GM23338 (cell line): Measurements from ENCODE around the gene CACNA2D4. TPM values are rescaled to one million over a fixed set of nuclear protein-coding genes. Genes with fewer than 3 reads are reported as not detected.

Source experiments
- ATAC-seq: fragments of 200-7000 bp; cut with Tn5 transposase; 3 replicates; pipeline ENCODE4 v1.9.1; 2020
- DNase-seq: peaks from one replicate; pipeline ENCODE4 v3.0.0-alpha.2; 2015; ENCODE audit warnings: low spot score
- H2AFZ ChIP-seq: fragments of 200-600 bp; sonication (generic); 2 replicates; pipeline ENCODE4 v1.8.0; 2016; ENCODE audit warnings: antibody characterized with exemption, mild to moderate bottlenecking, moderate library complexity
- H3F3A ChIP-seq: fragments of 200-600 bp; sonication (generic); replicated peaks from 2 replicates; pipeline ENCODE4 v1.8.0; 2017; ENCODE audit warnings: antibody characterized with exemption, mixed run types, low read depth
- H3K27ac ChIP-seq: fragments of 200-600 bp; sonication (generic); 2 replicates; pipeline ENCODE4 v1.6.1; 2016; ENCODE audit warnings: low read depth
- H3K27me3 ChIP-seq: fragments of 200-600 bp; sonication (generic); 2 replicates; pipeline ENCODE4 v1.8.0; 2016; ENCODE audit warnings: mild to moderate bottlenecking, mixed run types, moderate library complexity; ENCODE audit not compliant: insufficient read depth
- H3K36me3 ChIP-seq: fragments of 200-600 bp; sonication (generic); 2 replicates; pipeline ENCODE4 v1.8.0; 2016; ENCODE audit warnings: mild to moderate bottlenecking; ENCODE audit not compliant: insufficient read depth
- H3K4me1 ChIP-seq: fragments of 200-600 bp; sonication (generic); 2 replicates; pipeline ENCODE4 v1.8.0; 2016; ENCODE audit warnings: mild to moderate bottlenecking, moderate library complexity; ENCODE audit not compliant: insufficient read depth
- H3K4me2 ChIP-seq: fragments of 200-600 bp; sonication (generic); 2 replicates; pipeline ENCODE4 v1.7.1; 2017; ENCODE audit warnings: mixed run types
- H3K4me3 ChIP-seq: fragments of 200-600 bp; sonication (generic); 2 replicates; pipeline ENCODE4 v1.6.1; 2016; ENCODE audit warnings: mixed run types
- H3K79me2 ChIP-seq: fragments of 200-600 bp; sonication (generic); replicated peaks from 2 replicates; pipeline ENCODE4 v1.8.0; 2017; ENCODE audit warnings: mild to moderate bottlenecking; ENCODE audit not compliant: insufficient read depth
- H3K9me2 ChIP-seq: fragments of 200-600 bp; sonication (generic); 2 replicates; pipeline ENCODE4 v1.8.0; 2017; ENCODE audit not compliant: insufficient read depth
- H4K20me1 ChIP-seq: fragments of 200-600 bp; sonication (generic); replicated peaks from 2 replicates; pipeline ENCODE4 v1.8.0; 2017; ENCODE audit warnings: mild to moderate bottlenecking; ENCODE audit not compliant: insufficient read depth
- H3K27ac Mint-ChIP-seq: 2 replicates; pipeline ENCODE4 v1.8.0; 2020; ENCODE audit warnings: inconsistent platforms, mild to moderate bottlenecking, moderate library complexity, mixed read lengths
- H3K27me3 Mint-ChIP-seq: 3 replicates; pipeline ENCODE4 v1.8.0; 2022; ENCODE audit warnings: low read depth, mild to moderate bottlenecking, moderate library complexity, mixed read lengths, inconsistent platforms; ENCODE audit not compliant: insufficient read depth, poor library complexity
- H3K36me3 Mint-ChIP-seq: 3 replicates; pipeline ENCODE4 v1.8.0; 2021; ENCODE audit warnings: low read depth, mild to moderate bottlenecking, inconsistent platforms, moderate library complexity, mixed read lengths
- H3K4me1 Mint-ChIP-seq: 3 replicates; pipeline ENCODE4 v1.8.0; 2020; ENCODE audit warnings: mild to moderate bottlenecking, inconsistent platforms, mixed read lengths
- H3K4me3 Mint-ChIP-seq: 3 replicates; pipeline ENCODE4 v1.8.0; 2021; ENCODE audit warnings: moderate library complexity, mild to moderate bottlenecking, inconsistent platforms, mixed read lengths
- H3K9me3 Mint-ChIP-seq: 3 replicates; pipeline ENCODE4 v1.8.0; 2020; ENCODE audit warnings: moderate library complexity, mild to moderate bottlenecking, inconsistent platforms, mixed read lengths
- CREB1 ChIP-seq: fragments of 250-450 bp; sonication (Bioruptor Pico); IDR thresholded peaks from 2 replicates; pipeline ENCODE4 v1.5.0; 2020; ENCODE audit warnings: low read depth, mild to moderate bottlenecking, moderate library complexity
- polyA plus RNA-seq: library from polyadenylated mRNA; unstranded; fragments of >200 nt; fragmentation: Nextera tagmentation; extraction: Ambion mirVana; gene quantifications from 2 replicates; pipeline ENCODE4 v1.2.1, GENCODE V29; 2016
- total RNA-seq: library from RNA; depleted of rRNA; stranded (reverse); fragments of >200 nt; shearing (Covaris generic); gene quantifications from 2 replicates; pipeline ENCODE4 v1.2.3, GENCODE V29; 2014
- TF ChIP-seq, protein P1 (sequence below): IDR thresholded peaks from 2 replicates; pipeline ENCODE4 v1.6.1; 2016; ENCODE audit warnings: antibody characterized with exemption
- TF ChIP-seq, protein P2 (sequence below): fragments of 250-450 bp; sonication (Bioruptor Pico); IDR thresholded peaks from 2 replicates; pipeline ENCODE4 v1.5.0; 2020; ENCODE audit warnings: mild to moderate bottlenecking, moderate library complexity

The CACNA2D4 gene
- total and polyA plus RNA-seq, 2 experiments from 2014 or later: 0.07 to 0.24 TPM

DNA sequence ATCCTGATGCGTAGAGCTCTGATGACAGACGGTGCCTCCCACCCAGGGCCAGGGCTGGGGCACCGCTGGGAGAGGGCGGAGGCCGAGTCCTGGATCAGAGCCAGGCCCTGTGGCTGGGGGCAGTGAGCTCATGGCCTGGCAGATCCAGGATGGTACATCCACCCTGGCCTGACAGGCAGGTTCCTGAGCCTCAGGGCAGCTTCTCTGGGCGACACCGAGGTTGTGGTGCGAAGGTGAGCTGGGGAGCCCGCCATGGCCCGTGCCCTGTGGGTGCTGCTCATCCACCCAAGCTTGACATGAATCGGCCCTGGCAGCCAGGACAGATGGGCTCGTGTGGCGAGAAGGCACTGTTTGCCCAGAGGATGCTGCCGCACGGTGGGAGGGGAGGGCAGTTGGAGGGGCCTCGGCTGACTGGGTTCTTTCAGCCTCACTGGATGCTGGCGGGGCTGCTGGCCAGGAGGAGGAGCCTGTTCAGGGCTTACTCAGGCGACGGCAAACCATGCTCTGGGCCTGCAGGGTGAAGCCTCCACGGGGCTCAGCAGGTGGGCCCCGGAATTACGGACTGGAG is 81.5 kb downstream of the CACNA2D4 start:
- Mint-ChIP-seq H3K4me1 (peaks cover 44% of the 10 kb centered on the region), H3K9me3 (no peaks in the 10 kb centered on the region), H3K27ac (no peak overlapping the region), H3K27me3 (peaks cover 13% of the 10 kb centered on the region), H3K36me3 (no peaks in the 10 kb centered on the region), H3K4me3 (no peak overlapping the region)
- no peak overlapping the region for H3K27ac ChIP-seq
- no peaks in the 10 kb centered on the region for H3K79me2 ChIP-seq
- no peaks in the 10 kb centered on the region for H3K27me3 ChIP-seq
- H3F3A ChIP-seq: no peaks in the 10 kb centered on the region
- peaks cover under 1% of the 10 kb centered on the region; the same call in 1 of the 2 replicates for H3K4me1 ChIP-seq
- 0 out of 2 replicates have a peak overlapping the region, but pooled peaks have one; percentile 43 for H2AFZ ChIP-seq
- no peak overlapping the region for H3K4me3 ChIP-seq
- H3K4me2 ChIP-seq: no peak overlapping the region
- TF ChIP-seq CREB1: no peak
- TF ChIP-seq, protein P1, sequence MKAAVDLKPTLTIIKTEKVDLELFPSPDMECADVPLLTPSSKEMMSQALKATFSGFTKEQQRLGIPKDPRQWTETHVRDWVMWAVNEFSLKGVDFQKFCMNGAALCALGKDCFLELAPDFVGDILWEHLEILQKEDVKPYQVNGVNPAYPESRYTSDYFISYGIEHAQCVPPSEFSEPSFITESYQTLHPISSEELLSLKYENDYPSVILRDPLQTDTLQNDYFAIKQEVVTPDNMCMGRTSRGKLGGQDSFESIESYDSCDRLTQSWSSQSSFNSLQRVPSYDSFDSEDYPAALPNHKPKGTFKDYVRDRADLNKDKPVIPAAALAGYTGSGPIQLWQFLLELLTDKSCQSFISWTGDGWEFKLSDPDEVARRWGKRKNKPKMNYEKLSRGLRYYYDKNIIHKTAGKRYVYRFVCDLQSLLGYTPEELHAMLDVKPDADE: no peak
- TF ChIP-seq, protein P2, sequence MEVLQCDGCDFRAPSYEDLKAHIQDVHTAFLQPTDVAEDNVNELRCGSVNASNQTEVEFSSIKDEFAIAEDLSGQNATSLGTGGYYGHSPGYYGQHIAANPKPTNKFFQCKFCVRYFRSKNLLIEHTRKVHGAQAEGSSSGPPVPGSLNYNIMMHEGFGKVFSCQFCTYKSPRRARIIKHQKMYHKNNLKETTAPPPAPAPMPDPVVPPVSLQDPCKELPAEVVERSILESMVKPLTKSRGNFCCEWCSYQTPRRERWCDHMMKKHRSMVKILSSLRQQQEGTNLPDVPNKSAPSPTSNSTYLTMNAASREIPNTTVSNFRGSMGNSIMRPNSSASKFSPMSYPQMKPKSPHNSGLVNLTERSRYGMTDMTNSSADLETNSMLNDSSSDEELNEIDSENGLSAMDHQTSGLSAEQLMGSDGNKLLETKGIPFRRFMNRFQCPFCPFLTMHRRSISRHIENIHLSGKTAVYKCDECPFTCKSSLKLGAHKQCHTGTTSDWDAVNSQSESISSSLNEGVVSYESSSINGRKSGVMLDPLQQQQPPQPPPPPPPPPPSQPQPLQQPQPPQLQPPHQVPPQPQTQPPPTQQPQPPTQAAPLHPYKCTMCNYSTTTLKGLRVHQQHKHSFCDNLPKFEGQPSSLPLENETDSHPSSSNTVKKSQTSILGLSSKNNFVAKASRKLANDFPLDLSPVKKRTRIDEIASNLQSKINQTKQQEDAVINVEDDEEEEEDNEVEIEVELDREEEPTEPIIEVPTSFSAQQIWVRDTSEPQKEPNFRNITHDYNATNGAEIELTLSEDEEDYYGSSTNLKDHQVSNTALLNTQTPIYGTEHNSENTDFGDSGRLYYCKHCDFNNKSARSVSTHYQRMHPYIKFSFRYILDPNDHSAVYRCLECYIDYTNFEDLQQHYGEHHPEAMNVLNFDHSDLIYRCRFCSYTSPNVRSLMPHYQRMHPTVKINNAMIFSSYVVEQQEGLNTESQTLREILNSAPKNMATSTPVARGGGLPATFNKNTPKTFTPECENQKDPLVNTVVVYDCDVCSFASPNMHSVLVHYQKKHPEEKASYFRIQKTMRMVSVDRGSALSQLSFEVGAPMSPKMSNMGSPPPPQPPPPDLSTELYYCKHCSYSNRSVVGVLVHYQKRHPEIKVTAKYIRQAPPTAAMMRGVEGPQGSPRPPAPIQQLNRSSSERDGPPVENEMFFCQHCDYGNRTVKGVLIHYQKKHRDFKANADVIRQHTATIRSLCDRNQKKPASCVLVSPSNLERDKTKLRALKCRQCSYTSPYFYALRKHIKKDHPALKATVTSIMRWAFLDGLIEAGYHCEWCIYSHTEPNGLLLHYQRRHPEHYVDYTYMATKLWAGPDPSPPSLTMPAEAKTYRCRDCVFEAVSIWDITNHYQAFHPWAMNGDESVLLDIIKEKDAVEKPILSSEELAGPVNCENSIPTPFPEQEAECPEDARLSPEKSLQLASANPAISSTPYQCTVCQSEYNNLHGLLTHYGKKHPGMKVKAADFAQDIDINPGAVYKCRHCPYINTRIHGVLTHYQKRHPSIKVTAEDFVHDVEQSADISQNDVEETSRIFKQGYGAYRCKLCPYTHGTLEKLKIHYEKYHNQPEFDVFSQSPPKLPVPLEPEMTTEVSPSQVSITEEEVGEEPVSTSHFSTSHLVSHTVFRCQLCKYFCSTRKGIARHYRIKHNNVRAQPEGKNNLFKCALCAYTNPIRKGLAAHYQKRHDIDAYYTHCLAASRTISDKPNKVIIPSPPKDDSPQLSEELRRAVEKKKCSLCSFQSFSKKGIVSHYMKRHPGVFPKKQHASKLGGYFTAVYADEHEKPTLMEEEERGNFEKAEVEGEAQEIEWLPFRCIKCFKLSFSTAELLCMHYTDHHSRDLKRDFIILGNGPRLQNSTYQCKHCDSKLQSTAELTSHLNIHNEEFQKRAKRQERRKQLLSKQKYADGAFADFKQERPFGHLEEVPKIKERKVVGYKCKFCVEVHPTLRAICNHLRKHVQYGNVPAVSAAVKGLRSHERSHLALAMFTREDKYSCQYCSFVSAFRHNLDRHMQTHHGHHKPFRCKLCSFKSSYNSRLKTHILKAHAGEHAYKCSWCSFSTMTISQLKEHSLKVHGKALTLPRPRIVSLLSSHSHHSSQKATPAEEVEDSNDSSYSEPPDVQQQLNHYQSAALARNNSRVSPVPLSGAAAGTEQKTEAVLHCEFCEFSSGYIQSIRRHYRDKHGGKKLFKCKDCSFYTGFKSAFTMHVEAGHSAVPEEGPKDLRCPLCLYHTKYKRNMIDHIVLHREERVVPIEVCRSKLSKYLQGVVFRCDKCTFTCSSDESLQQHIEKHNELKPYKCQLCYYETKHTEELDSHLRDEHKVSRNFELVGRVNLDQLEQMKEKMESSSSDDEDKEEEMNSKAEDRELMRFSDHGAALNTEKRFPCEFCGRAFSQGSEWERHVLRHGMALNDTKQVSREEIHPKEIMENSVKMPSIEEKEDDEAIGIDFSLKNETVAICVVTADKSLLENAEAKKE: no peak
- DNase-seq (no peak), ATAC-seq (peak; percentile 70)
- no peaks in the 10 kb centered on the region for H3K9me2 ChIP-seq
- no peaks in the 10 kb centered on the region for H3K36me3 ChIP-seq
- no peaks in the 10 kb centered on the region for H4K20me1 ChIP-seq

DNA sequence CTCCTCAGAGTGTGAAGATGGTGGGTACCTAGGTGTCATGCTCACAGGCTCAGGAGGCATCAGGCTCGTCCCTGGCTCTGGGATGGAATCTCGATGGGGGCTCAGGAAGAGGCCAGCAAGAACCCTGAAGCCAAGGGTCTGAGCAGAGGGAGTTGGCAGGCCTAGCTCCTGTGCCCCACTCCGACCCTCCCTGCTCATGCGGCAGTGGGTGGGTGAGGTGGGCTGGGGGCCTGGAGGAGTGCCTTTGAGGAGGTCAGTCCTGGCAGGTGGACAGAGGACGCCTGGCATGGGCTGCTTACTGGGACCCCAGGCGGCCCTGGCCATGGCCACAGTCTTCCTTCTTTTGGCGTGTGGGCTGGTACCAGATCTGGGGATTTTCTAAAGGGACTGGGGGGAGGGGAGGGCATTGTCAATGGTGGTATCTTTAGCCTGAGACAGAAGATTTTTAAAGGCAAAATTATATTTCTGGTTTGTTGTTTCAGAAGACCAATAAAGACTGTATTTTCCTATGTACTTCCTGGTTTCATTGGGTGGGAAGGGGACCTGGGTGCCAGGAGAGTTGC is 82.1 kb downstream of the CACNA2D4 start:
- no peak overlapping the region for H3K4me2 ChIP-seq
- no peak overlapping the region for H3K27ac ChIP-seq
- no peak overlapping the region for H3K4me3 ChIP-seq
- no peak overlapping the region for H3K4me3 Mint-ChIP-seq
- DNase-seq (no peak), ATAC-seq (no peak)
- H4K20me1 ChIP-seq: no peaks in the 10 kb centered on the region
- H3K4me1 ChIP-seq: peaks cover 7% of the 10 kb centered on the region
- H3K79me2 ChIP-seq: no peaks in the 10 kb centered on the region
- H3K27me3 ChIP-seq: no peaks in the 10 kb centered on the region
- H3K36me3 Mint-ChIP-seq: no peaks in the 10 kb centered on the region
- no peaks in the 10 kb centered on the region for H3F3A ChIP-seq
- H3K27ac Mint-ChIP-seq: 0 out of 2 replicates have a peak overlapping the region, but pooled peaks have one; percentile 56
- no peaks in the 10 kb centered on the region for H3K9me2 ChIP-seq
- H3K9me3 Mint-ChIP-seq: no peaks in the 10 kb centered on the region
- peaks cover 14% of the 10 kb centered on the region for H3K27me3 Mint-ChIP-seq
- no peaks in the 10 kb centered on the region for H3K36me3 ChIP-seq
- H3K4me1 Mint-ChIP-seq: peaks cover 41% of the 10 kb centered on the region
- no peak overlapping the region for H2AFZ ChIP-seq
- TF ChIP-seq, protein P2: no peak
